GM21390 (cell line): ENCODE data around the gene MGAT5B.

Source experiments
- ATAC-seq: cut with Tn5 transposase; IDR thresholded peaks from one replicate; pipeline ENCODE4 v1.9.1; 2021; ENCODE audit not compliant: unreplicated experiment

Gene MGAT5B

GRCh38 chr17:76901542-76902197 is 33.5 kb downstream of the MGAT5B start:
- ATAC-seq, result no peak

GRCh38 chr17:76902476-76902875 is 34.3 kb downstream of the MGAT5B start:
- ATAC-seq, result no peak

GRCh38 chr17:76903631-76904030 is 35.4 kb downstream of the MGAT5B start:
- no peak for ATAC-seq

- no peak for ATAC-seq
These were observed 35.9 kb downstream of the MGAT5B start for GRCh38 chr17:76904116-76904515.

- ATAC-seq, result no peak
These were observed 36.8 kb downstream of the MGAT5B start for GRCh38 chr17:76905036-76905435.

- ATAC-seq, result no peak
These were observed 37.6 kb downstream of the MGAT5B start for GRCh38 chr17:76905836-76906235.

GRCh38 chr17:76906463-76906862 is 38.3 kb downstream of the MGAT5B start:
- no peak for ATAC-seq

- ATAC-seq, result no peak
These were observed 39.1 kb downstream of the MGAT5B start for GRCh38 chr17:76907352-76907751.

GRCh38 chr17:76909971-76910760 is 42.0 kb downstream of the MGAT5B start:
- no peak for ATAC-seq

GRCh38 chr17:76911299-76912017 is 43.3 kb downstream of the MGAT5B start:
- no peak for ATAC-seq

GRCh38 chr17:76912421-76913164 is 44.4 kb downstream of the MGAT5B start:
- no peak for ATAC-seq

- no peak for ATAC-seq
These were observed 46.7 kb downstream of the MGAT5B start for GRCh38 chr17:76914937-76915336.

GRCh38 chr17:76915840-76916510 is 47.8 kb downstream of the MGAT5B start:
- no peak for ATAC-seq

GRCh38 chr17:76917829-76918228 is 49.6 kb downstream of the MGAT5B start:
- no peak for ATAC-seq

- no peak for ATAC-seq
These were observed 50.6 kb downstream of the MGAT5B start for GRCh38 chr17:76918811-76919210.

GRCh38 chr17:76920364-76921139 is 52.3 kb downstream of the MGAT5B start:
- ATAC-seq, result no peak

- no peak for ATAC-seq
These were observed 53.3 kb downstream of the MGAT5B start for GRCh38 chr17:76921340-76922036.

- ATAC-seq, result no peak
These were observed 53.9 kb downstream of the MGAT5B start for GRCh38 chr17:76922084-76922483.

- ATAC-seq, result no peak
These were observed 54.8 kb downstream of the MGAT5B start for GRCh38 chr17:76922967-76923366.
